ENCODE results near the gene C11orf21. TPM values are rescaled to one million over a fixed set of nuclear protein-coding genes. Genes with fewer than 3 reads are reported as not detected.

C11orf21 gene
- total RNA-seq, 3 donors from 2014 or later: 0.33 to 1.0 (median 0.96) TPM

DNA sequence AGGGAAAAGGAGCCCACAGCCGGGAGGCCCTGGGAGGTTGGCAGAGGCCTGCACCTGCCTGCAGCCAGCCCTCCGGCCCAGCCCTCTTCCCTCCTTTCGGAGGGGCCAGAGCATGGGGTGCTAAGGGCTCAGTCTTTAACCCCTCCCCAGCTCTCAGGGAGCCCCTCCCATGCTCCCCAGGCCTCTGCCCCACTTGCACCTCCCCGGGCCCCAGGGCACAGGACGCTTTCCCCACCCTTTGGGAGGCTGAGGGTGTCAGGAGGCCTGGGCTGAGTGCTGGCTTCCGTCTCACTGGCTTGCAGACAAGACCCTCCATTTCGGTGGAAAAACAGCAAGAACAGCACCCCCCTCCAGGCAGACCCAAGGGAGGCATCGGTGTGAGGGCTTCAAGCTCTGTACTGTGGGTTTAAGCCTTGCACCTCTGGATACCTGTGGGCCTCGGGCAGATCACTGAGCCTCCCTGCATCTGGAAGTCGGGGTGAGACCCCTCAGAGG lies 38.6 kb downstream of the C11orf21 start:
- no peak overlapping the region for H3K4me3 ChIP-seq
- no peaks in the 10 kb centered on the region for H3K4me1 ChIP-seq
- no peak overlapping the region for H3K27ac ChIP-seq
- TF ChIP-seq POLR2A (IDR thresholded peaks at IDR 0.05) (no peak), CTCF (IDR thresholded peaks at IDR 0.05) (no peak), POLR2AphosphoS5 (IDR thresholded peaks at IDR 0.05) (no peak)
- H3K27me3 ChIP-seq: no peaks in the 10 kb centered on the region
- no peaks in the 10 kb centered on the region for H3K36me3 ChIP-seq
- intact Hi-C loops (cut with DNase I; ENCODE audit: low total_unique reads): no loop called here
- H3K9me3 ChIP-seq: no peaks in the 10 kb centered on the region
- DNase-seq (ENCODE audit: low spot score in 2 of 2): no peak

DNA sequence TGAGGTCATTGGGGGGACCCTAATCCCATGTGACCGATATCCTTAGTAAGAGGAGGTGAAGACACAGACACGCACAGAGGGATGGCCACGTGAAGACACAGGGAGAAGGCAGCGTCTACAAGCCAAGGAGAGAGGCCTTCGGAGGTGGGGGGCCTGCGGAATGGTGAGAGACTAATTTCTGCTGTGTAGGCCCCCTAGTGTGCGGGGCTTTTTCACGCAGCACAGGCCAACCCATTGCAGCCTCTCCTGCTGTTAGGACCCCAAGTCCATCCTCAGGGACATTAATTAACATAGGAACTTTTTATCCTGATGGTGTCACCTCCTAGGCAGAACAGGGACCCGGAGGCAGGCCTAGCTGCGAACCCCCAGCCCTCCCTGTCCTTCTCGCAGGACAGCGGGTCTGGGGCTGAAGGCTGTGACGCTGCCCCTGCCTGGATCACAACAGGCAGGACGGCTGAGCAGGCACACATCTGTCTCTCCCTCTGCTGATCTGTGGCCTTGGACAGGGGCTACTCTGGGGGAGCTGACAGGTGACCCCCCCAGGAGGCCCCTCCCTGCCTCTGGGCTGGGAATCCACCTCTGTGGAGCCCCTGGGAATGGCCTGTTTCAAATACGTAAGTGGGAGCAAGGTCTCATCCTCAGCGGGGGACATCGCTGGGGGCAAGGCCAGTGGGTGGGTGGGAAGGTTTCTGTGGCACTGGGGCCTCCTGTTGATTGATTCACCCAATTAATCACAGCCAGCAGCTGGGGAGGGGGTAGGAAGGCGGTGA lies 39.2 kb downstream of the C11orf21 start:
- Histone ChIP-seq H3K36me3 (no peaks in the 10 kb centered on the region), H3K27me3 (no peaks in the 10 kb centered on the region), H3K4me3 (no peak overlapping the region), H3K27ac (no peak overlapping the region), H3K9me3 (no peaks in the 10 kb centered on the region), H3K4me1 (no peaks in the 10 kb centered on the region)
- TF ChIP-seq CTCF (IDR thresholded peaks at IDR 0.05) (no peak), POLR2AphosphoS5 (IDR thresholded peaks at IDR 0.05) (no peak), POLR2A (IDR thresholded peaks at IDR 0.05) (no peak)
- intact Hi-C loops (cut with DNase I; ENCODE audit: low total_unique reads): no loop called here
- DNase-seq (ENCODE audit: low spot score in 2 of 2): no peak

DNA sequence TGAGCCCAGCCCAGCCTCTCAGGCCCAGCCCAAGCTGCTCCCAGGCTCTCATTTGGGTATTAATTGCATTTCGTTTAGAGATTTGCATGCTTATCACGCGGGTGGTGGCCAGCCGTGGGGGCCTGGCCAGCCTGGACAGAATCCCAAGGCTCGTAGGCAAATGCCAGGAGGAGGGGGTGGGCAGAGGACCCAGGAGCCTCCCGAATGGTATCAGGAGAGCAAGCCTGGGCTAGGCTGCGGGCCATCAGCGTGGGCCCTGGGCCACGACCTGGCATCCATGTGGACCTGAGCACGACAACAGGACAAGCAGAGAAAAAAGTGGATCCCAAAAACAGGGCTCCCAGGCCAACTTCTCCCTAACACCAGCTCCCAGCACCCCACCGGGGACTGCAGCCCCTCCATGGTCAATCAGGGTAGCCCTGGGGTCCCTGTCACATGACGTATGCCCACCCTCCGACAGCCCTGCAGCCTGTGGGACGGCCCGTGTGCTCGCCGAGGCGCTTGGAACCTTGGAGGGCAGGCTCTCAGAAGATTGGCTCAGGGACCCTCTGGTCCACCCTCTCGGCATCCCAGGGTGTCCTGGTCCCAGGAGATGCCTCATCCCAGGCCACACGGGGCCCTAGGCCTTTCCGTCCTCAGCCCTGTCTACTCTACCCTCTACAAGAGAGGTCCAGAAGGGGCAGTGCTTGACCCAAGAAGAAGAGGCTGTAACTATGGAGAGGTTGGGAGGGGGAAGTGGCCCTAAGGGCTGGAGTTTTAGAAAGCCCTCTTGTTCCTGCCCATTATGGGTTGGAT lies 40.1 kb downstream of the C11orf21 start:
- H3K9me3 ChIP-seq: no peaks in the 10 kb centered on the region
- no peak overlapping the region for H3K4me3 ChIP-seq
- no peaks in the 10 kb centered on the region for H3K36me3 ChIP-seq
- H3K4me1 ChIP-seq: peaks cover 0 to 4% of the 10 kb centered on the region in 2 donors
- peak in 1 of 2 donors; percentile 43 for DNase-seq (ENCODE audit: low spot score in 2 of 2)
- no peak for TF ChIP-seq POLR2AphosphoS5 (IDR thresholded peaks at IDR 0.05)
- TF ChIP-seq POLR2A (IDR thresholded peaks at IDR 0.05): no peak
- TF ChIP-seq CTCF (IDR thresholded peaks at IDR 0.05): no peak
- intact Hi-C loops (cut with DNase I; ENCODE audit: low total_unique reads): no loop called here
- H3K27me3 ChIP-seq: no peaks in the 10 kb centered on the region
- H3K27ac ChIP-seq: no peak overlapping the region

DNA sequence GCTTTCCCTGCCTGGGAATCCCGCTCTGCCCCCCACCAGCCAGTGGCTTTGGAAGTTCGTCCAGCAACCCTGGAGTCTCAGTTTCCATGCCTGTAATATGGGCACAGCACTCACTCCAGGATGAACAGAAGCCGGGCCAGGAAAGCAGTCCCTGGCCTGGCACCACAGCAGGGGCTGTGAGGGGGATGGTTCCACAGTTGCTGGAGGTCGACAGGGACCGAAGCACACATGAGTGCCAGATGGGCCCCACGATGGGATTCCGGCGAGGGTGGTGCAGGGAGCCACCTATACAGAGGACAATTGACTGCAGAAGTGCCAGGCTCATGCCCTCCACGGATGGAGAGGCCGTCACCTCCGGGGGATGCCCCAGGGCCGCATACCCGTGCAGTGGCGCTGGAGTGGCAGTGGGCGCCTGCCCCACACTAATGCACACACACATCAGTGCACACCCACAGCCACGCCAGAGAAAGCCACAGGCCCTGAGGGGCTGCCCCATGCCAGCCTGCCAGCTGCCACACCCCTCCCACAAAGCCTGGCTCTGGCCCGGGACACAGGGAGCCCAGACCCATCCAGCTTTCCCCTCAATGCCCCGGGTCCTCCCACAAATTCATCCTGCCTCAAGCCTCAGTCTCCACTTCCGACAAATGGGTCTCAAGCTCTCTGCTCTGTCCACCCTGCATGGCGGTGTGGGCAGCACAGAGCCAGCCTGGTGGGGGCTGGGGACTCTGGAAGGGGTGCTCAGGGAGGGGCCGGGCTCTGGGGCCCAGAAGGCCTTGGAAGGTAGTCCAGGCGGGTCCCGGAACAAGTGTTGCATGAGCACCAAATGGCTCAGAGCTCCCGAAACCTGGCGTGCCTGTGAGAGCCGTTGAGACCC lies 41.0 kb downstream of the C11orf21 start:
- no peaks in the 10 kb centered on the region for H3K27me3 ChIP-seq
- TF ChIP-seq POLR2AphosphoS5 (IDR thresholded peaks at IDR 0.05): no peak
- TF ChIP-seq POLR2A (IDR thresholded peaks at IDR 0.05): no peak
- H3K4me1 ChIP-seq: peaks cover 0 to 4% of the 10 kb centered on the region in 2 donors
- intact Hi-C loops (cut with DNase I; ENCODE audit: low total_unique reads): no loop called here
- H3K9me3 ChIP-seq: no peaks in the 10 kb centered on the region
- DNase-seq (ENCODE audit: low spot score in 2 of 2): peak in 1 of 2 donors; percentile 45
- no peak overlapping the region for H3K27ac ChIP-seq
- H3K36me3 ChIP-seq: no peaks in the 10 kb centered on the region
- H3K4me3 ChIP-seq: no peak overlapping the region

DNA sequence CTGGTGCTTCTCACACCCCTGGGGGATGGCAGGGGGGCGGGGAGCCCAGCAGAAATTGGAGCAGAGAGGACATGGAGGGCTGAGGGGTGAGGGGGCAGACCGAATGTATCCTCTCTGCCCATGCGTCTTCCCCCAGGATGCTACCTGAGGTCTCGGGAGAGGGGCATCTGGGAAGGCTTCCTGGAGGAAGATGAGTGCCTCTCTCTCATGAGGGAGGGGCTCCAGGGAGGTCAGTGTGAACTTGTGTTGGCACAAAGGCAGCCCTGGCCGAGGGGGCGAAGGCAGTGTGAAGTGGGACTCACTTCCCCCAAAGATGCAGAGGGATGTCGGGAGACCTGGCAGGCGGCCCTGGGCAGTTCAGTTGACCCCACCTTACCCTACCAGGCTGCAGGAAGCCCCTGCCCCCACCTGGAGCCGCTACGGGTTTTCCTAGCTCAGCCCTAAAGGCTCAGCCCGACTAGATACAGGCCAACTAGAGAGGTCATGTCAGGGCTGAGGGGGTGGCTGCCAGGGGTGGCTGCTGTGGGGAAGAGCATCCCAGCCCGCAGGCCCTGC lies 41.7 kb downstream of the C11orf21 start:
- intact Hi-C loops (cut with DNase I; ENCODE audit: low total_unique reads): no loop called here
- Histone ChIP-seq H3K4me3 (no peak overlapping the region), H3K27ac (no peak overlapping the region), H3K9me3 (no peaks in the 10 kb centered on the region), H3K4me1 (peaks cover 0 to 4% of the 10 kb centered on the region in 2 donors), H3K27me3 (no peaks in the 10 kb centered on the region), H3K36me3 (no peaks in the 10 kb centered on the region)
- TF ChIP-seq POLR2AphosphoS5 (IDR thresholded peaks at IDR 0.05): no peak
- DNase-seq (ENCODE audit: low spot score in 2 of 2): peak in 1 of 2 donors; percentile 45
